Muscle layer of duodenum (tissue), 2 donors: Measurements from ENCODE around the gene PRKG1.

Experiments used
- H3K27ac ChIP-seq: one replicate; pipeline ENCODE4 v1.7.0; 2013; ENCODE audit warnings: mild to moderate bottlenecking, low read length
- H3K27me3 ChIP-seq: one replicate; pipeline ENCODE4 v1.7.0; 2013; ENCODE audit warnings: low read depth, mild to moderate bottlenecking, control low read depth, low read length
- H3K36me3 ChIP-seq, 2 donors: one replicate each; pipeline ENCODE4 v1.7.0; 2013; ENCODE audit warnings: low read length in 2 of 2, control low read depth in 1 of 2, mild to moderate bottlenecking in 1 of 2; ENCODE audit not compliant: insufficient read depth in 2 of 2, control insufficient read depth in 1 of 2
- H3K4me1 ChIP-seq, 2 donors: one replicate each; pipeline ENCODE4 v1.7.0; 2013; ENCODE audit warnings: low read length in 2 of 2, mild to moderate bottlenecking in 2 of 2, control low read depth in 1 of 2, moderate library complexity in 1 of 2; ENCODE audit not compliant: insufficient read depth in 2 of 2, control insufficient read depth in 1 of 2
- H3K4me3 ChIP-seq, 2 donors: one replicate each; pipeline ENCODE4 v1.7.0; 2013; ENCODE audit warnings: low read length in 2 of 2, low read depth in 1 of 2, mild to moderate bottlenecking in 1 of 2
- H3K9me3 ChIP-seq, 2 donors: one replicate each; pipeline ENCODE4 v1.7.0; 2013; ENCODE audit warnings: low read length in 2 of 2, control low read depth in 1 of 2, mild to moderate bottlenecking in 1 of 2; ENCODE audit not compliant: control insufficient read depth in 1 of 2
- donor health status: healthy.

PRKG1 gene

GRCh38 chr10:51289519-51289918, 215.2 kb downstream of the PRKG1 start:
- H3K9me3 ChIP-seq, result no peaks in the 10 kb centered on the region
- no peaks in the 10 kb centered on the region for H3K27me3 ChIP-seq
- H3K4me3 ChIP-seq, result no peak overlapping the region
- H3K27ac ChIP-seq, result no peak overlapping the region
- H3K4me1 ChIP-seq, result peaks cover 0 to 3% of the 10 kb centered on the region in 2 donors
- no peaks in the 10 kb centered on the region for H3K36me3 ChIP-seq

GRCh38 chr10:51291961-51292360, 217.7 kb downstream of the PRKG1 start:
- no peaks in the 10 kb centered on the region for H3K9me3 ChIP-seq
- no peaks in the 10 kb centered on the region for H3K27me3 ChIP-seq
- H3K27ac ChIP-seq, result no peak overlapping the region
- no peak overlapping the region for H3K4me3 ChIP-seq
- no peaks in the 10 kb centered on the region for H3K36me3 ChIP-seq
- H3K4me1 ChIP-seq, result peaks cover 0 to 3% of the 10 kb centered on the region in 2 donors

- H3K27me3 ChIP-seq, result no peaks in the 10 kb centered on the region
- no peaks in the 10 kb centered on the region for H3K9me3 ChIP-seq
- H3K36me3 ChIP-seq, result no peaks in the 10 kb centered on the region
- H3K27ac ChIP-seq, result no peak overlapping the region
- H3K4me3 ChIP-seq, result no peak overlapping the region
- peaks cover 0 to 17% of the 10 kb centered on the region in 2 donors for H3K4me1 ChIP-seq
These were observed 223.2 kb downstream of the PRKG1 start for GRCh38 chr10:51297438-51297837.

- H3K9me3 ChIP-seq, result no peaks in the 10 kb centered on the region
- H3K27ac ChIP-seq, result peak overlapping the region; percentile 35
- H3K4me3 ChIP-seq, result no peak overlapping the region
- H3K4me1 ChIP-seq, result peaks cover 0 to 20% of the 10 kb centered on the region in 2 donors
- H3K27me3 ChIP-seq, result no peaks in the 10 kb centered on the region
- no peaks in the 10 kb centered on the region for H3K36me3 ChIP-seq
These were observed 226.5 kb downstream of the PRKG1 start for GRCh38 chr10:51300617-51301304.

GRCh38 chr10:51301644-51302043, 227.4 kb downstream of the PRKG1 start:
- Histone ChIP-seq H3K36me3 (no peaks in the 10 kb centered on the region), H3K9me3 (no peaks in the 10 kb centered on the region), H3K4me3 (no peak overlapping the region), H3K27me3 (no peaks in the 10 kb centered on the region), H3K27ac (peak overlapping the region; percentile 35), H3K4me1 (peaks cover 0 to 20% of the 10 kb centered on the region in 2 donors)

GRCh38 chr10:51302316-51302715, 228.0 kb downstream of the PRKG1 start:
- no peaks in the 10 kb centered on the region for H3K27me3 ChIP-seq

GRCh38 chr10:51308116-51308515, 233.8 kb downstream of the PRKG1 start:
- Histone ChIP-seq H3K9me3 (no peaks in the 10 kb centered on the region), H3K27me3 (no peaks in the 10 kb centered on the region), H3K36me3 (no peaks in the 10 kb centered on the region), H3K4me3 (no peak overlapping the region), H3K27ac (no peak overlapping the region), H3K4me1 (no peaks in the 10 kb centered on the region)

More at GRCh38 chr10:51302316-51302715, 228.0 kb downstream of the PRKG1 start:
- Histone ChIP-seq H3K4me1 (peaks cover 0 to 20% of the 10 kb centered on the region in 2 donors), H3K4me3 (no peak overlapping the region), H3K27ac (peak overlapping the region; percentile 44), H3K9me3 (no peaks in the 10 kb centered on the region), H3K36me3 (no peaks in the 10 kb centered on the region)

- peaks cover 0 to 5% of the 10 kb centered on the region in 2 donors for H3K4me1 ChIP-seq
- no peak overlapping the region for H3K27ac ChIP-seq
- H3K9me3 ChIP-seq, result no peaks in the 10 kb centered on the region
These were observed 236.9 kb downstream of the PRKG1 start for GRCh38 chr10:51311228-51311627.

GRCh38 chr10:51312817-51313216, 238.5 kb downstream of the PRKG1 start:
- Histone ChIP-seq H3K4me1 (peaks cover 0 to 5% of the 10 kb centered on the region in 2 donors), H3K36me3 (no peaks in the 10 kb centered on the region), H3K27me3 (no peaks in the 10 kb centered on the region), H3K4me3 (no peak overlapping the region), H3K9me3 (no peaks in the 10 kb centered on the region), H3K27ac (no peak overlapping the region)

More at GRCh38 chr10:51311228-51311627, 236.9 kb downstream of the PRKG1 start:
- H3K36me3 ChIP-seq, result no peaks in the 10 kb centered on the region
- H3K27me3 ChIP-seq, result no peaks in the 10 kb centered on the region
- no peak overlapping the region for H3K4me3 ChIP-seq

GRCh38 chr10:51313251-51313650, 239.0 kb downstream of the PRKG1 start:
- H3K36me3 ChIP-seq, result no peaks in the 10 kb centered on the region
- no peaks in the 10 kb centered on the region for H3K27me3 ChIP-seq
- H3K4me3 ChIP-seq, result no peak overlapping the region
- H3K27ac ChIP-seq, result no peak overlapping the region
- H3K9me3 ChIP-seq, result no peaks in the 10 kb centered on the region
- peaks cover 0 to 5% of the 10 kb centered on the region in 2 donors for H3K4me1 ChIP-seq

GRCh38 chr10:51313773-51314478, 239.6 kb downstream of the PRKG1 start:
- H3K9me3 ChIP-seq, result no peaks in the 10 kb centered on the region
- no peak overlapping the region for H3K27ac ChIP-seq
- H3K36me3 ChIP-seq, result no peaks in the 10 kb centered on the region
- H3K27me3 ChIP-seq, result no peaks in the 10 kb centered on the region
- peaks cover 0 to 5% of the 10 kb centered on the region in 2 donors for H3K4me1 ChIP-seq
- H3K4me3 ChIP-seq, result no peak overlapping the region
